Nephron (organoid): Measurements from ENCODE around the gene USP37.

Experiments used
- H3K27ac Mint-ChIP-seq, 3 experiments: 2 replicates each; pipeline ENCODE4 v1.8.0; 2020; ENCODE audit warnings: mixed read lengths in 3 of 3, mild to moderate bottlenecking in 2 of 3, moderate library complexity in 1 of 3
- H3K27me3 Mint-ChIP-seq: 2 replicates; pipeline ENCODE4 v1.8.0; 2021; ENCODE audit warnings: low read depth, mild to moderate bottlenecking, moderate library complexity, mixed read lengths
- H3K36me3 Mint-ChIP-seq: 2 replicates; pipeline ENCODE4 v1.8.0; 2020; ENCODE audit warnings: low read depth, mixed read lengths
- H3K4me1 Mint-ChIP-seq: 2 replicates; pipeline ENCODE4 v1.8.0; 2020; ENCODE audit warnings: mixed read lengths
- H3K4me3 Mint-ChIP-seq, 3 experiments: 2 replicates each; pipeline ENCODE4 v1.8.0; 2020; ENCODE audit warnings: mild to moderate bottlenecking in 3 of 3, mixed read lengths in 3 of 3, moderate library complexity in 2 of 3
- H3K9me3 Mint-ChIP-seq: 2 replicates; pipeline ENCODE4 v1.8.0; 2020; ENCODE audit warnings: mixed read lengths
- CTCF ChIP-seq, 3 experiments: fragments of 200-600 bp; sonication (generic); IDR thresholded peaks; one replicate each; pipeline ENCODE4 v1.5.0; 2021; ENCODE audit warnings: antibody characterized with exemption in 3 of 3; ENCODE audit not compliant: unreplicated experiment in 3 of 3

The USP37 gene

GRCh38 chr2:218471982-218472381 lies 96.2 kb downstream of the USP37 start:
- Mint-ChIP-seq H3K27ac (peak overlapping the region in 2 of 3 experiments; percentile 61 to 75), H3K27me3 (no peaks in the 10 kb centered on the region), H3K4me1 (no peaks in the 10 kb centered on the region), H3K4me3 (no peak overlapping the region), H3K9me3 (no peaks in the 10 kb centered on the region), H3K36me3 (peaks cover 43% of the 10 kb centered on the region)
- no peak for TF ChIP-seq CTCF (IDR thresholded peaks at IDR 0.05; ENCODE audit: unreplicated experiment in 3 of 3)

DNA sequence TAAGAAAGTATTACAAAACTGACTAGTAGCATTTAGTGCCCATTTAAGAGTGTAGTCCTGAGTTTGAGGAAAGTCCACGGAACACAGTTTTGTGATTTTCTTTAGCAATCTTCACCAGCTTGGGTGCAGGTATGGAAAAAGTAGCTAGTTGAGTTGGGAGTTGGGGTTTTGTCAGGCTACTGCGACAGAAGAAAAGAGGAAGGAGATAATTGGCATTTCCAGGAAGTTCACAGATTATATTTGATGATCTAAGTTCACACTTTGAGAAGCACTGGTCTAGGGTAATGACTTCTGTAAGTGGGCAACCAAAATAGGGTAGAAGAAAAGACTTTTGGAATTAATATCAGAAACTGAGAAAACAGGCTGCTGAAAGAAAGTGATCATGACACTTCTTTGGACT lies 97.1 kb downstream of the USP37 start:
- Mint-ChIP-seq H3K27ac (peak overlapping the region in 1 of 3 experiments; percentile 59), H3K9me3 (no peaks in the 10 kb centered on the region), H3K36me3 (peaks cover 42% of the 10 kb centered on the region), H3K27me3 (no peaks in the 10 kb centered on the region), H3K4me3 (no peak overlapping the region), H3K4me1 (no peaks in the 10 kb centered on the region)
- no peak for TF ChIP-seq CTCF (IDR thresholded peaks at IDR 0.05; ENCODE audit: unreplicated experiment in 3 of 3)

- H3K27me3 Mint-ChIP-seq: no peaks in the 10 kb centered on the region
- no peaks in the 10 kb centered on the region for H3K9me3 Mint-ChIP-seq
- TF ChIP-seq CTCF (IDR thresholded peaks at IDR 0.05; ENCODE audit: unreplicated experiment in 3 of 3): no peak
- peak overlapping the region; percentile 28 to 59 (median 50) for H3K27ac Mint-ChIP-seq
- H3K4me3 Mint-ChIP-seq: no peak overlapping the region
- H3K36me3 Mint-ChIP-seq: peaks cover 47% of the 10 kb centered on the region
- no peaks in the 10 kb centered on the region for H3K4me1 Mint-ChIP-seq
Measured at GRCh38 chr2:218470448-218470847, 97.7 kb downstream of the USP37 start.

DNA sequence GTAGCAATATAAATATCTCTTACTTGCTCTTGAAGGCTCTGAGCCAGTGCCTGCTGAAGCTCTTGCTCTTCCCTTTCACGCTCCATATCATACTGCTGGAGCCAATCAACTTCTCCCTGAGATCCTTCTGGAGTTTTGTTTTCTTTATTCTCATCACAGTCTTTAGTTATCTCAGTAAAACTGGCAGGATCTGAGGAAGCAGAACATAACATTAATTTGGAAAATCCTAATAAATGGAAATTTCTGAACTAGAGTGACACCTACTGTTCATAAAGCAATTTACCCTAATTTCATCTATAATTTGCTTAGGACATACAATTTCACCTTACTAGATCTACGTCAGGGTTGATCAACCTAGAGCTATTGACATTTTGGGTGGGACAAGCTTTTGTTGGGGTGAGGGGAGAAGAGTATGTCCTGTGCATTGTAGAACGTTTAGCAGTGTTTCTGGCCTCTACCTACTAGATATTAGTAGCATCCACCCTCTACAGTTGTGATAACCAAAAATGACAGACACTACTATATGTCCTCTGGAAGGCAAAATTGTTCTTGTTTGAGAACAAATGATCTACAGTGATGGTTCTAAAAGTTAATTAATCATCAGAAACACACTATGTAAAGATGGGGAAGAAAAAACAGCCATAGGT lies 102.0 kb downstream of the USP37 start:
- Mint-ChIP-seq H3K4me3 (no peak overlapping the region), H3K27me3 (no peaks in the 10 kb centered on the region), H3K9me3 (no peaks in the 10 kb centered on the region), H3K36me3 (peaks cover 55% of the 10 kb centered on the region), H3K4me1 (no peaks in the 10 kb centered on the region), H3K27ac (peak overlapping the region in 2 of 3 experiments; percentile 22 to 23)
- peak; percentile 35 to 57 (median 41) for TF ChIP-seq CTCF (IDR thresholded peaks at IDR 0.05; ENCODE audit: unreplicated experiment in 3 of 3)

DNA sequence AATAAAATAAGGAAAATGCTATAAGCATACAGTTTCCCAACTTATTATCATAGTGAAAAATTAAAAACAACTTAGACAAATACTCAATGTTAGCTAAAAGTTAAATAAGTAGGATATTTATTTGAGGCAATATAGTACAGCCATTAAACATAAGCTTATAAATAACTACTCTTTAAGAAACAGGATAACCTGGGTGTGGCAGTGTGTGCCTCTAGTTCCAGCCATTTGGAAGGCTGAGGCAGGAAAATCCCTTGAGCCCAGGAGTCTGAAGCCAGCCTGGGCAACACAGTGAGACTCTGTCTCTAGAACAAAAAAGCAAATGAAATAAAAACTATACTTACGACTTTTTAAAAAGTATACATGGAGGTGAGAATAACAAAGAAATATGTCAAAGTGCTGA lies 109.6 kb downstream of the USP37 start:
- no peak overlapping the region for H3K27ac Mint-ChIP-seq
- TF ChIP-seq CTCF (IDR thresholded peaks at IDR 0.05; ENCODE audit: unreplicated experiment in 3 of 3): no peak
- no peaks in the 10 kb centered on the region for H3K27me3 Mint-ChIP-seq
- no peaks in the 10 kb centered on the region for H3K9me3 Mint-ChIP-seq
- no peaks in the 10 kb centered on the region for H3K4me1 Mint-ChIP-seq
- no peak overlapping the region for H3K4me3 Mint-ChIP-seq
- peaks cover 56% of the 10 kb centered on the region for H3K36me3 Mint-ChIP-seq

GRCh38 chr2:218456849-218457248 lies 111.3 kb downstream of the USP37 start:
- Mint-ChIP-seq H3K36me3 (peaks cover 43% of the 10 kb centered on the region), H3K27ac (no peak overlapping the region), H3K27me3 (no peaks in the 10 kb centered on the region), H3K9me3 (no peaks in the 10 kb centered on the region), H3K4me3 (no peak overlapping the region), H3K4me1 (no peaks in the 10 kb centered on the region)
- TF ChIP-seq CTCF (IDR thresholded peaks at IDR 0.05; ENCODE audit: unreplicated experiment in 3 of 3): no peak
